HepG2 (cell line): ENCODE results near the gene TRIM9.

Experiments used
- MAX ChIP-seq: IDR thresholded peaks from 2 replicates; pipeline ENCODE4 v1.6.1; 2012; ENCODE audit warnings: inconsistent platforms
- ZNF260 ChIP-seq: sonication (generic); formaldehyde crosslinking; IDR thresholded peaks from 2 replicates; pipeline ENCODE4 v1.4.0; 2020; ENCODE audit warnings: missing genetic modification reagents, low read depth, mild to moderate bottlenecking, borderline replicate concordance
- ZNF382 ChIP-seq: sonication (generic); formaldehyde crosslinking; IDR thresholded peaks from 2 replicates; pipeline ENCODE4 v1.5.0; 2020; ENCODE audit warnings: missing genetic modification reagents, mild to moderate bottlenecking, borderline replicate concordance

GRCh38 chr14:51066576-51066975 is 28.3 kb downstream of the TRIM9 start:
- TF ChIP-seq MAX (no peak), ZNF260 (no peak), ZNF382 (no peak)
